SK-N-SH (cell line): ENCODE results near the gene ABI1. TPM values are rescaled to one million over a fixed set of nuclear protein-coding genes. Genes with fewer than 3 reads are reported as not detected.

Source experiments
- CTCF ChIA-PET: fragments of 300-600, 350-600 bp; formaldehyde crosslinking; extraction: SDS; loops from one replicate; lab custom pipeline; 2021; lab: Yijun Ruan, JAX
- POLR2A ChIA-PET: fragments of 350-600 bp; sonication (Branson Sonifier 250); formaldehyde crosslinking; extraction: SDS; loops from one replicate; lab custom pipeline; 2020; ENCODE audit warnings: antibody characterized with exemption, inconsistent platforms; lab: Yijun Ruan, JAX
- DNase-seq: peaks from one replicate; pipeline ENCODE4 v3.0.0; 2012
- H2AFZ ChIP-seq: fragments of 200-600 bp; sonication (generic); 2 replicates; pipeline ENCODE4 v1.8.1; 2016; ENCODE audit warnings: antibody characterized with exemption, mild to moderate bottlenecking, low read depth
- H3F3A ChIP-seq: fragments of 200-600 bp; sonication (generic); replicated peaks from 2 replicates; pipeline ENCODE3; 2016; ENCODE audit warnings: antibody characterized with exemption, mild to moderate bottlenecking; ENCODE audit not compliant: insufficient read depth
- H3K27ac ChIP-seq, 2 experiments: fragments of 200-500 bp in 1 of 2; fragments of 200-600 bp in 1 of 2; sonication (Bioruptor generic) in 1 of 2; sonication (generic), shearing (Covaris generic) in 1 of 2; 2 replicates each; pipeline versions ENCODE4 v1.5.1 to v1.6.1; 2014 to 2016; ENCODE audit warnings: low read depth in 2 of 2, inconsistent platforms in 1 of 2, low read length in 1 of 2, mild to moderate bottlenecking in 1 of 2, mixed read lengths in 1 of 2
- H3K27me3 ChIP-seq: fragments of 200-600 bp; sonication (generic), shearing (Covaris generic); 2 replicates; pipeline ENCODE4 v1.6.1; 2016; ENCODE audit warnings: mixed run types; ENCODE audit not compliant: insufficient read depth
- H3K36me3 ChIP-seq, 2 experiments: fragments of 200-500 bp in 1 of 2; fragments of 200-600 bp in 1 of 2; sonication (Bioruptor generic) in 1 of 2; sonication (generic) in 1 of 2; replicated peaks in 1 of 2; 2 replicates each; pipeline versions ENCODE3 to v1.5.1; 2014 to 2016; ENCODE audit warnings: low read length in 1 of 2, mild to moderate bottlenecking in 1 of 2; ENCODE audit not compliant: insufficient read depth in 2 of 2, control insufficient read depth in 1 of 2
- H3K4me1 ChIP-seq, 2 experiments: fragments of 200-500 bp in 1 of 2; fragments of 200-600 bp in 1 of 2; sonication (Bioruptor generic) in 1 of 2; sonication (generic), shearing (Covaris generic) in 1 of 2; 2 replicates each; pipeline versions ENCODE4 v1.5.1 to v1.6.1; 2014 to 2016; ENCODE audit warnings: low read depth in 1 of 2, low read length in 1 of 2, mixed run types in 1 of 2; ENCODE audit not compliant: insufficient read depth in 2 of 2, control insufficient read depth in 1 of 2
- H3K4me2 ChIP-seq: fragments of 200-600 bp; sonication (generic), shearing (Covaris generic); 2 replicates; pipeline ENCODE4 v1.6.1; 2017; ENCODE audit warnings: mixed run types
- H3K4me3 ChIP-seq, 2 experiments: fragments of 200-500 bp in 1 of 2; fragments of 200-600 bp in 1 of 2; sonication (Bioruptor generic) in 1 of 2; sonication (generic), shearing (Covaris generic) in 1 of 2; 2 replicates each; pipeline versions ENCODE4 v1.5.1 to v1.8.1; 2014 to 2016; ENCODE audit warnings: low read depth in 2 of 2, inconsistent platforms in 1 of 2, low read length in 1 of 2, mild to moderate bottlenecking in 1 of 2, mixed read lengths in 1 of 2, moderate library complexity in 1 of 2
- H3K79me2 ChIP-seq: fragments of 200-600 bp; sonication (generic); 2 replicates; pipeline ENCODE4 v1.8.1; 2017; ENCODE audit warnings: mild to moderate bottlenecking; ENCODE audit not compliant: insufficient read depth
- H3K9ac ChIP-seq: fragments of 200-600 bp; sonication (generic); 2 replicates; pipeline ENCODE4 v1.6.1; 2017; ENCODE audit warnings: mixed run types
- H3K9me2 ChIP-seq: fragments of 200-600 bp; sonication (generic); 2 replicates; pipeline ENCODE4 v1.6.1; 2017; ENCODE audit warnings: mixed run types
- H3K9me3 ChIP-seq: fragments of 200-600 bp; sonication (generic); 2 replicates; pipeline ENCODE4 v1.6.1; 2017; ENCODE audit warnings: mixed run types, mild to moderate bottlenecking, moderate library complexity
- H4K20me1 ChIP-seq: fragments of 200-600 bp; sonication (generic); 2 replicates; pipeline ENCODE4 v1.6.1; 2017; ENCODE audit warnings: mild to moderate bottlenecking, mixed run types; ENCODE audit not compliant: insufficient read depth
- CHD2 ChIP-seq: fragments of 150-350 bp; IDR thresholded peaks from 2 replicates; pipeline ENCODE4 v1.6.1; 2018; ENCODE audit warnings: low read length; ENCODE audit not compliant: partially characterized antibody
- CTCF ChIP-seq: fragments of 200-600 bp; sonication (generic); IDR thresholded peaks from 2 replicates; pipeline ENCODE4 v1.6.1; 2017; ENCODE audit warnings: antibody characterized with exemption, mild to moderate bottlenecking, moderate library complexity
- ELF1 ChIP-seq: IDR thresholded peaks from 2 replicates; pipeline ENCODE4 v1.4.0; 2012
- EP300 ChIP-seq, 2 experiments: IDR thresholded peaks; 2 replicates each; pipeline versions ENCODE4 v1.4.0 to v1.6.1; 2012; ENCODE audit warnings: borderline replicate concordance in 1 of 2, low read depth in 1 of 2, low read length in 1 of 2
- EZH2phosphoT487 ChIP-seq: fragments of 200-600 bp; sonication (generic); IDR thresholded peaks from 2 replicates; pipeline ENCODE4 v1.6.1; 2017; ENCODE audit warnings: low read depth, mixed run types, mild to moderate bottlenecking, antibody characterized with exemption, moderate library complexity, borderline replicate concordance
- FOXJ3 ChIP-seq: sonication (generic); formaldehyde crosslinking; IDR thresholded peaks from 2 replicates; pipeline ENCODE4 v1.5.1; 2020; ENCODE audit warnings: mild to moderate bottlenecking, missing genetic modification reagents
- GABPA ChIP-seq: IDR thresholded peaks from 2 replicates; pipeline ENCODE4 v1.4.0; 2012; ENCODE audit warnings: low read depth, mild to moderate bottlenecking
- GATA2 ChIP-seq: sonication (generic); formaldehyde crosslinking; IDR thresholded peaks from 2 replicates; pipeline ENCODE4 v1.5.0; 2020; ENCODE audit warnings: mild to moderate bottlenecking, missing genetic modification reagents
- MXI1 ChIP-seq: IDR thresholded peaks from 2 replicates; pipeline ENCODE4 v1.6.1; 2012; ENCODE audit warnings: mild to moderate bottlenecking, low read depth, low read length, improper control_type of control experiment
- RAD21 ChIP-seq: IDR thresholded peaks from 2 replicates; pipeline ENCODE4 v1.6.1; 2012; ENCODE audit warnings: mild to moderate bottlenecking, low read length
- RCOR1 ChIP-seq: fragments of 150-350 bp; IDR thresholded peaks from 2 replicates; pipeline ENCODE4 v1.6.1; 2017; ENCODE audit warnings: antibody characterized with exemption, low read length
- SIN3A ChIP-seq: IDR thresholded peaks from 2 replicates; pipeline ENCODE4 v1.6.1; 2012; ENCODE audit warnings: low read depth, mild to moderate bottlenecking, low read length, moderate library complexity, borderline replicate concordance
- TAF1 ChIP-seq: IDR thresholded peaks from 2 replicates; pipeline ENCODE4 v1.6.1; 2012; ENCODE audit warnings: low read depth, mild to moderate bottlenecking, low read length, moderate library complexity, borderline replicate concordance
- USF1 ChIP-seq: IDR thresholded peaks from 2 replicates; pipeline ENCODE4 v1.4.0; 2012; ENCODE audit warnings: low read depth, borderline replicate concordance
- WGBS: methylation state at CpG from one replicate; pipeline ENCODE4 v1.1.6; 2017; ENCODE audit warnings: low lambda C conversion rate; 5-methylcytosine and 5-hydroxymethylcytosine counted together
- polyA plus RNA-seq, 3 experiments: library from polyadenylated mRNA; depleted of rRNA; stranded (reverse); fragments of >200 nt; gene quantifications; 2 replicates each; pipeline ENCODE4 v1.2.3, GENCODE V29; 2012

Gene ABI1
- polyA plus RNA-seq, 1 of the 3 experiments (the other 2 are of a cell fraction): 36.7 TPM

GRCh38 chr10:26841733-26842317, 18.9 kb downstream of the ABI1 start:
- no peak for DNase-seq
- CTCF ChIA-PET: interaction anchor here (0.7 to 1.2 kb wide), 4 partner anchors 17 to 116 kb away, joined by 3 to 4 read pairs (median 3); no protein-coding TSS in a partner anchor
- Histone ChIP-seq H3K27ac (no peak overlapping the region), H3K9ac (no peak overlapping the region), H3K4me3 (no peak overlapping the region), H4K20me1 (peaks cover 91% of the 10 kb centered on the region), H3K4me2 (no peak overlapping the region), H3K4me1 (peaks cover 0 to 7% of the 10 kb centered on the region in 2 experiments; a peak in 1 of 4 replicates), H3K9me2 (no peaks in the 10 kb centered on the region), H3K27me3 (no peaks in the 10 kb centered on the region), H3K79me2 (peaks cover 96% of the 10 kb centered on the region), H3K9me3 (no peaks in the 10 kb centered on the region), H2AFZ (no peak overlapping the region), H3K36me3 (peaks cover 0 to 5% of the 10 kb centered on the region in 2 experiments), H3F3A (no peaks in the 10 kb centered on the region)
- TF ChIP-seq ELF1 (no peak), EP300 (IDR thresholded peaks at IDR 0.05; ENCODE audit: borderline replicate concordance in 1 of 2, low read depth in 1 of 2, low read length in 1 of 2) (no peak), GATA2 (CRISPR knock-in tag) (no peak), SIN3A (no peak)
- POLR2A ChIA-PET: no interaction called here
- WGBS: 94% methylated on average over 3 of the region's 3 CpGs

GRCh38 chr10:26840938-26841732, 19.6 kb downstream of the ABI1 start:
- peaks cover 0 to 7% of the 10 kb centered on the region in 2 experiments; a peak in 1 of 4 replicates for H3K4me1 ChIP-seq
- no peaks in the 10 kb centered on the region for H3K9me2 ChIP-seq
- H4K20me1 ChIP-seq: peaks cover 85% of the 10 kb centered on the region
- peaks cover 0 to 5% of the 10 kb centered on the region in 2 experiments for H3K36me3 ChIP-seq
- no peak overlapping the region for H3K4me2 ChIP-seq
- POLR2A ChIA-PET: no interaction called here
- no peak overlapping the region for H3K27ac ChIP-seq
- CTCF ChIA-PET: interaction anchor here (0.7 to 1.2 kb wide), 3 partner anchors 16 to 115 kb away, joined by 3 read pairs; no protein-coding TSS in a partner anchor
- H3K4me3 ChIP-seq: no peak overlapping the region
- no peak overlapping the region for H2AFZ ChIP-seq
- DNase-seq: no peak
- TF ChIP-seq CHD2 (no peak), EZH2phosphoT487 (no peak), USF1 (no peak), RCOR1 (no peak), TAF1 (no peak), MXI1 (no peak), FOXJ3 (CRISPR knock-in tag) (no peak), RAD21 (no peak), GABPA (no peak), CTCF (no peak)
- H3K9me3 ChIP-seq: no peaks in the 10 kb centered on the region
- no peak overlapping the region for H3K9ac ChIP-seq
- H3K79me2 ChIP-seq: peaks cover 96% of the 10 kb centered on the region
- no peaks in the 10 kb centered on the region for H3K27me3 ChIP-seq
- no peaks in the 10 kb centered on the region for H3F3A ChIP-seq
